Peyer's patch (tissue), 4 donors: ENCODE data around the gene AMER2. TPM values are rescaled to one million over a fixed set of nuclear protein-coding genes. Genes with fewer than 3 reads are reported as not detected.

Experiments used
- DNase-seq, 3 donors: peaks; one replicate each; pipeline ENCODE4 v3.0.0-alpha.2; 2017 to 2019
- H3K27ac ChIP-seq, 4 donors: fragments of 200-600 bp; sonication (generic); one replicate each; pipeline ENCODE4 v1.5.1; 2016 to 2019
- H3K27me3 ChIP-seq, 2 donors: fragments of 200-600 bp; sonication (generic); one replicate each; pipeline ENCODE4 v1.5.1; 2019
- H3K36me3 ChIP-seq, 3 donors: fragments of 200-600 bp; sonication (generic); one replicate each; pipeline ENCODE4 v1.5.1; 2016 to 2019
- H3K4me1 ChIP-seq, 4 donors: fragments of 200-600 bp; sonication (generic); one replicate each; pipeline ENCODE4 v1.5.1; 2016 to 2019
- H3K4me3 ChIP-seq, 4 donors: fragments of 200-600 bp; sonication (generic); 1 replicate in 3 of 4; 2 replicates in 1 of 4; pipeline ENCODE4 v1.5.1; 2016 to 2019; ENCODE audit warnings: mild to moderate bottlenecking in 1 of 4
- H3K9me3 ChIP-seq, 4 donors: fragments of 200-600 bp; sonication (generic); one replicate each; pipeline ENCODE4 v1.5.1; 2016 to 2019; ENCODE audit warnings: mild to moderate bottlenecking in 1 of 4
- CTCF ChIP-seq, 6 experiments: fragments of 450-650 bp in 4 of 6; fragments of 200-600 bp in 2 of 6; sonication (generic) in 1 of 6; IDR thresholded peaks; one replicate each; pipeline ENCODE4 v1.5.1; 2017 to 2019; ENCODE audit warnings: antibody characterized with exemption in 6 of 6, mild to moderate bottlenecking in 3 of 6, moderate library complexity in 1 of 6
- POLR2A ChIP-seq, 2 donors: fragments of 450-650 bp; IDR thresholded peaks; one replicate each; pipeline ENCODE4 v1.5.1; 2017; ENCODE audit warnings: antibody characterized with exemption in 2 of 2, mild to moderate bottlenecking in 2 of 2, moderate library complexity in 2 of 2
- total RNA-seq, 4 donors: library from RNA; depleted of rRNA; stranded (reverse); fragments of >200 nt; gene quantifications; one replicate each; pipeline ENCODE4 v1.1.0, GENCODE V29; 2016

AMER2 gene
- total RNA-seq, 4 donors from 2014 or later: not detected

- H3K4me1 ChIP-seq: no peaks in the 10 kb centered on the region
- H3K27me3 ChIP-seq: no peaks in the 10 kb centered on the region
- DNase-seq: no peak
- TF ChIP-seq CTCF (IDR thresholded peaks at IDR 0.05) (no peak), POLR2A (IDR thresholded peaks at IDR 0.05) (no peak)
- H3K4me3 ChIP-seq: no peak overlapping the region
- no peaks in the 10 kb centered on the region for H3K9me3 ChIP-seq
- H3K36me3 ChIP-seq: no peaks in the 10 kb centered on the region
- no peak overlapping the region for H3K27ac ChIP-seq
Measured at GRCh38 chr13:25190771-25191170, 18.7 kb upstream of the AMER2 start.

- Histone ChIP-seq H3K4me3 (no peak overlapping the region), H3K36me3 (no peaks in the 10 kb centered on the region), H3K27ac (no peak overlapping the region), H3K4me1 (no peaks in the 10 kb centered on the region), H3K27me3 (no peaks in the 10 kb centered on the region), H3K9me3 (no peaks in the 10 kb centered on the region)
- TF ChIP-seq POLR2A (IDR thresholded peaks at IDR 0.05) (no peak), CTCF (IDR thresholded peaks at IDR 0.05) (no peak)
- peak in 1 of 3 donors; percentile 13 for DNase-seq
Measured at GRCh38 chr13:25190256-25190655, 18.2 kb upstream of the AMER2 start.

DNA sequence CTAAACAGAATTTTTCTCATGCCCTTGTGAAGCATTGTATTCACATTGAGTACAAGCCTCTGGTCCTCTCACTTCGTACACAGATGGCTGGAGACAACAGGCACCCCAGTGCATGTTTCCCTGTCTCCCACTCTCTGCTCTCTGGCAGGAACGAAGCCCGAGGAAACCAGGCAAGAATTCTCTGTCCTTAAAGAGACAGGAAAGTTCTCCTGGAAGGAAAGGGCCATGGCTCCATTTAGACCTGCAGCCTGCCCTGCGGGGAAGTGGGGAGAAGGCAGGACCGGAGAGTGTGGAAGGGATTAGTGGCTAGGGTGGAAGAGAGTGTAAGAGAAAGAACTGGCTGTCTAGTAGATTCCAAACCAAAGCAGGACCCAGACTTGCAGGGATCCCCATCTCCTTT is 15.5 kb upstream of the AMER2 start:
- no peak for TF ChIP-seq POLR2A (IDR thresholded peaks at IDR 0.05)
- TF ChIP-seq CTCF (IDR thresholded peaks at IDR 0.05): no peak
- DNase-seq: peak in 1 of 3 donors; percentile 5
- Histone ChIP-seq H3K36me3 (no peaks in the 10 kb centered on the region), H3K4me1 (no peaks in the 10 kb centered on the region), H3K9me3 (no peaks in the 10 kb centered on the region), H3K27ac (no peak overlapping the region), H3K27me3 (no peaks in the 10 kb centered on the region), H3K4me3 (no peak overlapping the region)

GRCh38 chr13:25186187-25186586 is 14.1 kb upstream of the AMER2 start:
- peak in 1 of 3 donors; percentile 22 for DNase-seq
- Histone ChIP-seq H3K36me3 (no peaks in the 10 kb centered on the region), H3K27me3 (no peaks in the 10 kb centered on the region), H3K4me3 (no peak overlapping the region), H3K9me3 (no peaks in the 10 kb centered on the region), H3K4me1 (no peaks in the 10 kb centered on the region), H3K27ac (no peak overlapping the region)
- no peak for TF ChIP-seq POLR2A (IDR thresholded peaks at IDR 0.05)
- no peak for TF ChIP-seq CTCF (IDR thresholded peaks at IDR 0.05)

- Histone ChIP-seq H3K27ac (no peak overlapping the region), H3K27me3 (no peaks in the 10 kb centered on the region), H3K36me3 (no peaks in the 10 kb centered on the region), H3K4me3 (no peak overlapping the region), H3K9me3 (no peaks in the 10 kb centered on the region), H3K4me1 (no peaks in the 10 kb centered on the region)
- DNase-seq: no peak
- TF ChIP-seq CTCF (IDR thresholded peaks at IDR 0.05): no peak
- no peak for TF ChIP-seq POLR2A (IDR thresholded peaks at IDR 0.05)
Measured at GRCh38 chr13:25181597-25181996, 9.5 kb upstream of the AMER2 start.
